HG03039 (cell line): ENCODE measurements around the gene ERFE.
"Not testable (repeated sequence)": the region's sequence is repeated elsewhere in the genome, so short reads cannot be mapped to it uniquely, and the experiment has no call there.

Source experiments
- ATAC-seq: cut with Tn5 transposase; IDR thresholded peaks from one replicate; pipeline ENCODE4 v1.9.1; 2021; ENCODE audit warnings: mild to moderate bottlenecking, moderate library complexity; ENCODE audit not compliant: unreplicated experiment

ERFE gene, protein sequence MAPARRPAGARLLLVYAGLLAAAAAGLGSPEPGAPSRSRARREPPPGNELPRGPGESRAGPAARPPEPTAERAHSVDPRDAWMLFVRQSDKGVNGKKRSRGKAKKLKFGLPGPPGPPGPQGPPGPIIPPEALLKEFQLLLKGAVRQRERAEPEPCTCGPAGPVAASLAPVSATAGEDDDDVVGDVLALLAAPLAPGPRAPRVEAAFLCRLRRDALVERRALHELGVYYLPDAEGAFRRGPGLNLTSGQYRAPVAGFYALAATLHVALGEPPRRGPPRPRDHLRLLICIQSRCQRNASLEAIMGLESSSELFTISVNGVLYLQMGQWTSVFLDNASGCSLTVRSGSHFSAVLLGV

DNA sequence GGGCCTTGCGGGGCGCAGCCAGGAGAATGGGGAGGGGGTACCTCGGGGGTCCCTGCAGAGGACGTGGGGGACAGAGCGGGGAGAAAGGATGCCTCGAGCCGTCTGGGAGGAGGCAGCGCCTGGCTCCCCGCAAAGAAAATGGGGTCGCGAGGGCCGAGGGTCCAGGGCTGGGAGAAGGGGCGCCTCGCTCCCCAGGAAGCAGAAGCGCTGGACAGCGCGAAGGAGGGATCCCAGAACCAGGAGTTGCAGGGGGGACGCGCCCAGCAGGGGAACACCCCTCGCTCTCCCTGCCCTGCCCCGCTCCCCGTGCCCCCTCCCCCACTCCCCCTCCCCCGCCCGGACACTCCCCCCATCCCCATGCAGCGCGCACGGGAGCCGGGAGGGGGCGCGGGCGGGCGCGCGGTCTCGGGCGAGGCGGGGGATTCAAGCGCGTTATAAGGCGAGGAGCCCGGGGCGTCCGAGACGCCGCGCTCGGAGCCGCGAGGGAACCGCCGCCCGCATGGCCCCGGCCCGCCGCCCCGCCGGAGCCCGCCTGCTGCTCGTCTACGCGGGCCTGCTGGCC, at the start of gene ERFE:
TSS of gene ERFE (plus strand) at position 462 of the 562 bp plus-strand sequence. CDS start at position 500, 38 bp downstream.
- ATAC-seq, result no peak

DNA sequence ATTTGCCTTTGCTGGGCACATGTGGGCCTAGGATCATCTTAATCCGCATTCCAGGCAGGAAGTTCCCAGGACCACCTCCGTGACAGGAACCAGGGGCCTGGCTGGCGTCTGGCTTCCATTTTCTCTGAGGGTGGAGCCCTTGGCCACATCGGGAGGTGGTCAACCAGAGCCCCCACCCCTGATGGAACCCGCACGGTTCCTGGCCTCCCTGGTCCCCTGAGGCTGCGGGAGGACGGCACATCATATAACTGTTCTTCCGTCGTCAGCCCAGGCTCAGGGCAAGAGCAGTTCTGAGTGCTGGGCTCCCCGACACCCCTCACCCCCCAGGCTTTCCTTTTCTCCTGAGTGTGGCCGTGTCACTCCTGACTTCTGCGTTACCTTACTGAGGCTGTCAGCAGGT, 45.2 kb upstream of the ERFE start:
- no peak for ATAC-seq

- ATAC-seq, result no peak
These were observed 44.4 kb upstream of the ERFE start for GRCh38 chr2:238114331-238114841.

DNA sequence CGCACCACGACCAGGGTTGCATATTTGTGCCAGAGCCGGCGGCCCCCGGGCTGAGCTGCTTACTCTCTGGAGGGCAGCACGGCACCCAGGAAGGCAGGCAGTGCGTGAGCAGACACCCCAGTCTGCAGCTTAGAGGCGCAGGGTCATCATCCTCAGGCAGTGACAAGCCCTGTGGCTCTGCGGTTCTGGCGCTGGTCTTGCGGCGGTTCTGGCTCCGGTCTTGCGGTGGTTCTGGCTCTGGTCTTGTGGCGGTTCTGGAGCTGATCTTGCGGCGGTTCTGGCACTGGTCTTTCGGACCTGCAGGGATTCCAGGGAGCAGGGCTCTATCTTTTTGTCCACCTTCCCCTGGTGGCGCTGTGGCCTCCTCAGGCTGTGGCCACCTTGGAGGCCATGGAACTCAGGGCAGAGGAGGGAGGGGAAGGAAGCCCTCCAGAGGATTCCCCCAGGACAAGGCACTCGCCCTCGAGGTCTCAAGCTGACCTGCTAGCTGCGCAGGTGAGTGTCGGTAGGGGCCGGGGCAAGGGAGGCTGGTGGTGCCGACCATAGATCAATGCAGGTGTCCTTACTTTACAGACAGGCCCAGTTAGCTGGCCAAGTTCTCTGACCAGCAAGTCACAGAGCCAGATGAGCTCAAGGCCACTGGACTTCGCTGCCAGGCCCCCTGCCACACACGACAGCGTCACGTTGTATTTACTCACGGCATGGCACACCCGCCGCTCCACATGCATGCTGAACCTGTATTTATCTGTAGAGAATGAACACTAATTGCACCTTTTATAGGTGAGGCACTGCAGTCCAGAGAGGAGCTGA, 43.7 kb upstream of the ERFE start:
- no peak for ATAC-seq

GRCh38 chr2:238115709-238116108, 43.1 kb upstream of the ERFE start:
- ATAC-seq, result not testable (repeated sequence)

- no peak for ATAC-seq
These were observed 42.2 kb upstream of the ERFE start for GRCh38 chr2:238116298-238117198.

DNA sequence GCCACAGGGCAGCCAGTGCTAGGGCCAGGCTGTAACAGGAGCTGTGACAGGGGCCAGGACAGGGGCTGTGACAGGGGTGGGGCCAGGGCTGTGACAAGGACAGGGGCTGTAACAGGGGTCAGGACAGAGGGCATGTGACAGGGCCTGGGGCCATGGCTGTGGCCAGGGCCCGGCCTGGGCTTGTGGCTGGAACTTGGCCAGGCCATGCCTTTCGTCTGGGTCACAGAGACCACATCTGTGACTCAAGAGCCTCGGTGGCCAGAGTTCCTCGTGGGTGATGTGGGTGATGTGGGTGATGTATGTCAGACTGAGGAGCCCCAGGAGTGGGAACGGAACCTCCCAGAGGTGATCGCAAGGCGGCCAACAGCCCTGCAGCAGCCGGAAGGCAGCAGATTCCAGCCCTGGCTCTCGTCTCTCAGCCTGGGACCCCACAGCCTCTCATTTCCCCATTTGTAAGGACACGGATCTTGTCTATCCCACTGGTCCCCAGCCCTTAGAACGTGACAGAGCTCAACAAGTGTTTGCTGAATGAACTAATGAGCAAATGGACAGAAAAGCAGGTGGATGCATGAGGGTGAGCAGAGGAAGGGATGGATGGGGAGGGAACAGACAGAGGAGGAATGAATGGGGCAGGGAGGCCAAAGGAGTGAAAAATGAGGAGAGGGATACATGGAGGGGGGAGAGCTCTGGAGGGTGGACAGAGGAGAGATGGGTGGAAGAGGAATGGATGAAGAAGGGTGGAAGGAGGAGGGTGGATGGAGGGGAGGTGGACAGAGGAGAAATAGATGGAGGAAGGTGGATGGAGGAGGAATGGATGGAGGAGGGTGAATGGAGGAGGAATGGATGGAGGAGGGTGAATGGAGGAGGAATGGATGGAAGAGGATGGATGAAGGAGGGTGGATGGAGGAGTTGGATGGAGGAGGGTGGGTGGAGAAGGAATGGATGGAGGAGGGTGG, 41.3 kb upstream of the ERFE start:
- ATAC-seq, result no peak

- ATAC-seq, result no peak
These were observed 38.9 kb upstream of the ERFE start for GRCh38 chr2:238119756-238120462.

DNA sequence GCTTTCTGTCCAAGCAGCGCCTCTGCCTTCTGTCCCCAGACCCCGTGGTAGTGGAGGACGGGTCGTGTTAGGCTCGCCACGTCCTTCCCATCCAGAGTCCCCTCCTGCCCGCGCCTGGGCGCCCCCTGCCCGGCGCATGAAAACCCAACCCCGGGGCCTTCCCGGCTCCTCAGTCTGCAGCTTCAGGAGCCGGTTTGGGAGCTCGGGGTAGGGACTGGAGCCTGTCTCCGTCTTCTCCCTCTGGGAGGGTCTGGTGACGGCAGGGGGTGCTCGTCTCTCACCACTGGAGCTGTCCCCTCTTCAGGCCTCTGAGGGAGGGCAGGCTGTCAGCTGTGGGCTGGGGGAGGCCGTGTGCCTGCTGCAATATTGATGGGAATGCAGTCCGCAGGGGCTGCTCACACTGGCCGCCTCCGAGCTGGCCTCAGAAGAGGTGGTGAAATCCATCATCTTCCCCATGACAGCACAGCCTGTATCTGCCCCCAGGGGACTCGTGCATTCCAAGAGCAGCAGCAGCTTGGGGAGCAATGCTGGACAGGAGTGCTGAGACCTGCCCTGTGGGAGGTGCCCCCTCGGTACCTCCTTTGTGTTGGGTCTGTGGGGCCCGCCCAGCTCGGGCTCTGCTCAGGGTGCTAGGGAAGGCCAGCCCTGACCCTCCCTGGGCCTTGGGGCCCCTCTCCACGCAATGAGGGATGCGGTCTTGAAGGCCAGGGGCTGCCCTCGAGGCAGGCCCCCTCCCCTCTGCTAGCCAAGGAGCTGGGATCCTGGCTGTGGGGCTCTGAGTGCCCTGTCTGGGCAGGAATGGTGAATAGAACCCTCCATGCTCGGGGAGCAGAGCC, 38.1 kb upstream of the ERFE start:
- no peak for ATAC-seq

DNA sequence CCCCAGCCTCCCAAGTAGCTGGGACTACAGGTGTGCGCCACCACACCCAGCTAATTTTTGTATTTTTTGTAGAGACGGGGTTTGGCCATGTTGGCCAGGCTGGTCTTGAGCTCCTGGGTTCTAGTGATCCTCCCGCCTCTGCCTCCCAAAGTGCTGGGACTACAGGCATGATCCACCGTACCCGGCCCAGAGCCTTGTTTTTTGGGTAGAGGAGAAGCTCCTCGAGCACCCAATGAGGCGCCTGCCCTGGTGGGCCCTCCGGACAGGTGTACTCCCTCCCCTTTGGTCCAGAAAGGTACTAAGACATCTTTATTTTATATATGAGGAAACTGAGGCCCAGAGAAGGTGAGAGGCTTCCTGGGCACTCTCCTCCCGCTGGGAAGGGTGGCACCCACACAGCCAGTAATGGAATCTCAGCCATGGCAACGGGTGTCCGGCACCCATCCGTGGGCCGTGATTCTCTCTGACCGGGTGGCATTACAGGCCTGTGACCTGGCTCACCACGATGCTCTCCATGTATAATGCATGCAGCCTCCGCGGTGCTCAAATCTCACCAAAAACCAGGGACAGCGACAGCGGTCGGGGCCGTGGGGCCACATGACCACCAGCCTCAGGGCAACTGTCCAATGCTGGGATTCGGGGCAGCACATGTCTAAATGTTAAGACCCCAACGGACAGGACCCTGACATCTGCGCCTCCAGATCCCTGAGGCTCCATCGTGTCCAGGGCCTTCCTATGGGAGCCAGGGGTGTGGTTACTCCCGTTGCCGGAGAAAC, 37.1 kb upstream of the ERFE start:
- ATAC-seq, result no peak

DNA sequence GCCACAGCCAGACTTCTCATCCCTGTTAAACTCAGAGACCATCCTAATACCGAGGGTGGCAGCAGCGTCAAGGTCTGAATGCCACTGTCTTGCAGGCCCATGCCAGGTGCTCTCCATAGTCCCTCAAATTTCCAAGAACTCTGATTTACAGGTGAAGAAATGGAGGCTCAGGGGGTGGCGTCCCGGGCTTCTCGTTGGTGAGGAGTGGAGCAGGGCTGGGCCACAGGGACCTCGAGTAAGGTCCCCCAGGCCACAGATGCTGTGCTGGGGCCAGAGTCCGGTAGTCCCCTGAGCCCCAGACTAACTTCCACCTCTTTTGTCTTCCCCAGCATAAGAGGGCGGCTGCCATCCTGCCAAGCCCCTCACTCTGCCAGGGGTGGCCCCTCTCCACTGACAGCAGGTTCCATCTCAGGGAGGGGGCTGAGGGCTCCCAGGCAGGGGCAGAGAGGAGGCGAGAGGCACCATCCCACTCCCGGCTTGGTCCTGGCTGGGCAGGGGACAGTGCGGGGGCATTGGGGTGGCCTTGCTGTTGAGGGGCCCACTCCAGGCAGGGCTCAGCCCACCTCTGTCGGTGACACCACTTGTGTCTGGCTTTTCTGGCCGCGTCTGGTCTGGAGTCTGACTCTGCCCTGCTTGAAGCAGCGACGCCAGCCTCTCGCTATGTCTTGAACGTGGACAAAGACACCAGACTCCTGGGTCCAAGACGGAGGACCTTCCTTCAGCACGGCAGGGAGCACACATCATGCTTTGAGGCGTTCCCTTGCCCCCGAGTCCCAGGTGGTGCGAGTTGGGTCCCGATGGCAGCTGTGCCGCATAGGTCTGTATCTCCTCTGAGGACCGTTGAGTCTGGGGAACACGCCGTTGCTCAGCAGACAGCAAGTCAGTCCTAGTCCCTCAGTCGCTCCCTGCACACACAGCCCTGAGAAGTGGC, 36.2 kb upstream of the ERFE start:
- ATAC-seq, result no peak

DNA sequence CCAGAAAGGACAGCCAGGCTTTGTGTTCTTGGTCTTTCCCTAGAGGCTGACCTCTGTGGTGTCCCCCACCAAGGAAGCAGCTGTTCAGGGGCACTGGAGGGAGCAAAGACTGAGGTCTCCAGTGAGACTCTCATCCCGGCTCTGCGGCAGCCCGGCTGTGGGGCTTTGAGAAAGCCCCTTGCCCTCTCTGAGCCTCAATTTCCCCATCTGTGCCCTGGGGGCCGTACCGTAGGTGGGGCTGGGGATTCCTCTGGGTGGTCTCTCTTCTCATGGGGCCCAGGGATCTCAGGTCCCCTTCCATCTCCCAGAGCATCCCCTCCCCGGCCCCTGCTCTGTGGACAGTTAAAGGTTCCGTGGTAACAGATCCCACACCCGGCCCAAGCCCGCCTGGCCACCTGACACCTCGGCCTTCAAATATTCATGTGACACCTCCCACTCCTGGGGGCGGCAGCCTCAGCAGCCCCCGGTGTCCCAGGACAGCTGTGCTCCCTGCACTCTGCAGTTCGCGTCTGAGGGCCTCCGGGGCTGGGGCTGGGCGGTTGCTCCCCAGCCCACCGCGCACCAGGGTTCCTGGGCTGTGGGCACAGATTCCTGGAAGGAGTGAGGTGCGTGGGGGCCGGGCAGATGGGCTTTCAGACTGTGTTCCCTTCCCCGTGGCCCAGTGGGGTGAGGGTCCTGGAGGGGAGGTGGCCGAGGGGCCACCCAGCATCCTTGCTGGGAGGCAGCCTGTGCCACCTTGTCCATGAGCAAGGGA, 35.4 kb upstream of the ERFE start:
- no peak for ATAC-seq

GRCh38 chr2:238123991-238124470, 34.7 kb upstream of the ERFE start:
- no peak for ATAC-seq

DNA sequence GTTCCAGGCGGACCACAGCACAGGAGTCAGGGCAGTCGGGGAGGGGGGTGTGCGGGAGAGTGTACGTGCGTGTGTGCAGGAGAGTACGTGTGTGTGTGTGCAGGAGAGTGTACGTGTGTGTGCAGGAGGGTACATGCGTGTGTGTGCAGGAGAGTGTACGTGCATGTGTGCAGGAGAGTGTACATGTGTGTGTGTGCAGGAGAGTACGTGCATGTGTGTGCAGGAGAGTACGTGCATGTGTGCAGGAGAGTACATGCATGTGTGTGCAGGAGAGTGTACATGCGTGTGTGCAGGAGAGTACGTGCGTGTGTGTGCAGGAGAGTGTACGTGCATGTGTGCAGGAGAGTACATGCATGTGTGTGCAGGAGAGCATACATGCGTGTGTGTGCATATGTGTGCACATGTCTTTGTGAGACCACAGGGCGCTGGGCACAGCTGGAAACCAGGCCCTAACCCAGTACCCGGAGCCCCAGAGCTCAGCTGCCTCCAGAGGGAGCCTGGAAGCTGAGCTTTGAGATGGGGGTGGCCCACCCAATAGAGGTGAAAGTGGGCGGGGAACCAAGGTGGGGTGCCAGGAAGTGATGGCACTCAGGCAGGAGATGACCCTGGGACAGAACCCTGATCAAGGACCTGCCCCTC, 34.2 kb upstream of the ERFE start:
- no peak for ATAC-seq
